ENCODE measurements around the gene DYRK1A. TPM values are rescaled to one million over a fixed set of nuclear protein-coding genes. Genes with fewer than 3 reads are reported as not detected.

The DYRK1A gene
- total and polyA plus RNA-seq, 2 donors from 2014 or later = 14.5 to 78.0 TPM

DNA sequence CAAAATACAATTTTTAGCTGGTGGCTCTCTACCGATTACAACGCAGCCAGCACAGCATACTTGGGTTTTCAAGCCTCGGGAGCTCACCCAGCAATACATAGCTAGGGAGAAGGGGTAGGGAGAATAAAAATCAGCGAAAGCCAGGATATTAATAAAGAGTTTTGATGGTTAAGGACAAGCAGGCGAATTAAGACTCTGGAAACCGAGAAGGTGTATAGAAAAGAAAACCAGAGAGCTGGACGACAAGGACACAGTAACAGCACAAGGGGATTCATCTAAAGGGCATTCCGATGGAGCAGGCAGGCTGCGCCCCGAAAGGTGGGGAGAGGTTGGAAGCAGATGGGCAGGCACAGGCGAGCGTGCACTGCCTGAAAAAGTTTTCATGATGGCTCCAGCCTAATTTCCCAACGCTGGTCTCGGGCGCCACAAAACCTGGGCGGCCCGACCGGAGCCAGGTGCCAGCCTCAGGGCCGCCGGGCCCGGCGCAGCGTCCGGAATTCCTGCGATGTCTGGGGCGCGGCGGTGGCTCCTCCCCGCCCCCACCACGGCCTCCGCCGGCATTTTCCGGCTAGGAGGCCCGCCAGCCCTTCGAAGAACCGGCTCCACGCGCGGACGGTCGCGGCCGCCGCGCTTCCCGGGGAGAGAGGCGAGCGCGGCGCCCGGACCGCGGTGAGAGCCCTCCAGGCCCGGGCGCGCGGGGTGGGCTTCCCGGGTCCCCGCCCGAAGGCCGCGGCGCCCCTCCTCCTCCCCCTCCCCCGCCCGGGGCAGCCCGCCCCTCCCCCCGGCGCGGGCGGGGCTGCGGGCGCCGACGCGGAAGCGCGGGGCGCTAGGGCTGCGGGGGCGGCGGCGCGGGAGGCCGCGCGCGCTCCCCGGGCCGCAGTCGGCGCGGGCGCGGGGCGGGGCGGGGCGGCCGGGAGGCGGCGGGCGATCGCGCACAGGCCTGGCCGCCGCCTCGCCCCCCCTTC, 774 bp upstream of the DYRK1A start:
- H3K36me3 ChIP-seq (ENCODE audit: control insufficient read depth in 2 of 3, insufficient read depth in 3 of 3, low read length in 3 of 3) = no peaks in the 10 kb centered on the region
- intact Hi-C loops (cut with DNase I) = loop anchor here (10.0 kb wide), 1 partner anchor 91 kb away; no protein-coding TSS in a partner anchor

DNA sequence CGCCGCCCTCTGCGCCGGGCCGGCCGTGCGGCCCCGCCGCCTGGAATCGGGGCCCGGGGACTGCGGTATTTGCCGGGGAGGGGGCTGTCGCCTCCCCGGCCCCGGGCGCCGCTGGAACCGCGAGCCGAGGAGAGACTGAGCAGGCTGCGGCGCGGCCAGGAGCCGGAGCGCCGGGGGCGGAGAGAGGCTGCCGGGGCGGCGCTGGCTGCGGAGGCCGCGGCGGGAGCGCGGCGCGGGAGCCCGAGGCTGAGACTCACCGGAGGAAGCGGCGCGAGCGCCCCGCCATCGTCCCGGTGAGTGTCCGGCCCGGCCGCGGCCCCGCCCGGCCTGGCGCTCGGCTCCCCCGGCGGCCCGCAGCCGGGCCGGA, 746 bp downstream of the DYRK1A start:
- Histone ChIP-seq H3K36me3 (ENCODE audit: control insufficient read depth in 2 of 3, insufficient read depth in 3 of 3, low read length in 3 of 3) (no peaks in the 10 kb centered on the region), H3K9ac (ENCODE audit: low read length in 3 of 3) (no peak overlapping the region), H3K27ac (ENCODE audit: low read depth in 2 of 2, low read length in 2 of 2) (peak overlapping the region; percentile 99 to 100), H3K4me1 (ENCODE audit: control insufficient read depth in 2 of 3, insufficient read depth in 2 of 3, low read depth in 1 of 3, low read length in 3 of 3) (peaks cover 5 to 17% (median 6%) of the 10 kb centered on the region in 3 donors), H3K4me3 (ENCODE audit: low read length in 3 of 3) (peak overlapping the region in 1 of 3 donors; percentile 76), H3K27me3 (ENCODE audit: control insufficient read depth, insufficient read depth, low read length) (no peaks in the 10 kb centered on the region), H3K9me3 (ENCODE audit: control insufficient read depth in 2 of 3, insufficient read depth in 1 of 3, low read length in 3 of 3) (no peaks in the 10 kb centered on the region)
- intact Hi-C loops (cut with DNase I) = loop anchor here (10.0 kb wide), 1 partner anchor 93 kb away; no protein-coding TSS in a partner anchor
- TF ChIP-seq, protein P1, sequence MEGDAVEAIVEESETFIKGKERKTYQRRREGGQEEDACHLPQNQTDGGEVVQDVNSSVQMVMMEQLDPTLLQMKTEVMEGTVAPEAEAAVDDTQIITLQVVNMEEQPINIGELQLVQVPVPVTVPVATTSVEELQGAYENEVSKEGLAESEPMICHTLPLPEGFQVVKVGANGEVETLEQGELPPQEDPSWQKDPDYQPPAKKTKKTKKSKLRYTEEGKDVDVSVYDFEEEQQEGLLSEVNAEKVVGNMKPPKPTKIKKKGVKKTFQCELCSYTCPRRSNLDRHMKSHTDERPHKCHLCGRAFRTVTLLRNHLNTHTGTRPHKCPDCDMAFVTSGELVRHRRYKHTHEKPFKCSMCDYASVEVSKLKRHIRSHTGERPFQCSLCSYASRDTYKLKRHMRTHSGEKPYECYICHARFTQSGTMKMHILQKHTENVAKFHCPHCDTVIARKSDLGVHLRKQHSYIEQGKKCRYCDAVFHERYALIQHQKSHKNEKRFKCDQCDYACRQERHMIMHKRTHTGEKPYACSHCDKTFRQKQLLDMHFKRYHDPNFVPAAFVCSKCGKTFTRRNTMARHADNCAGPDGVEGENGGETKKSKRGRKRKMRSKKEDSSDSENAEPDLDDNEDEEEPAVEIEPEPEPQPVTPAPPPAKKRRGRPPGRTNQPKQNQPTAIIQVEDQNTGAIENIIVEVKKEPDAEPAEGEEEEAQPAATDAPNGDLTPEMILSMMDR (IDR thresholded peaks at IDR 0.05; ENCODE audit: borderline replicate concordance, extremely low read depth, insufficient read depth) = no peak
- FAIRE-seq (no peak), DNase-seq (peak in 3 of 5 donors; percentile 18 to 82 (median 54))

More for the DNA sequence above, 774 bp upstream of the DYRK1A start:
- H3K4me3 ChIP-seq (ENCODE audit: low read length in 3 of 3) = peak overlapping the region; percentile 65 to 94 (median 92)
- H3K4me1 ChIP-seq (ENCODE audit: control insufficient read depth in 2 of 3, insufficient read depth in 2 of 3, low read depth in 1 of 3, low read length in 3 of 3) = peaks cover 5 to 16% (median 6%) of the 10 kb centered on the region in 3 donors
- no peaks in the 10 kb centered on the region for H3K9me3 ChIP-seq (ENCODE audit: control insufficient read depth in 2 of 3, insufficient read depth in 1 of 3, low read length in 3 of 3)
- no peaks in the 10 kb centered on the region for H3K27me3 ChIP-seq (ENCODE audit: control insufficient read depth, insufficient read depth, low read length)
- no peak for FAIRE-seq
- TF ChIP-seq, protein P1 (IDR thresholded peaks at IDR 0.05; ENCODE audit: borderline replicate concordance, extremely low read depth, insufficient read depth) = no peak
- H3K27ac ChIP-seq (ENCODE audit: low read depth in 2 of 2, low read length in 2 of 2) = peak overlapping the region; percentile 99 to 100
- peak overlapping the region; percentile 72 to 99 (median 99) for H3K9ac ChIP-seq (ENCODE audit: low read length in 3 of 3)
- DNase-seq = peak; percentile 74 to 92 (median 84)

DNA sequence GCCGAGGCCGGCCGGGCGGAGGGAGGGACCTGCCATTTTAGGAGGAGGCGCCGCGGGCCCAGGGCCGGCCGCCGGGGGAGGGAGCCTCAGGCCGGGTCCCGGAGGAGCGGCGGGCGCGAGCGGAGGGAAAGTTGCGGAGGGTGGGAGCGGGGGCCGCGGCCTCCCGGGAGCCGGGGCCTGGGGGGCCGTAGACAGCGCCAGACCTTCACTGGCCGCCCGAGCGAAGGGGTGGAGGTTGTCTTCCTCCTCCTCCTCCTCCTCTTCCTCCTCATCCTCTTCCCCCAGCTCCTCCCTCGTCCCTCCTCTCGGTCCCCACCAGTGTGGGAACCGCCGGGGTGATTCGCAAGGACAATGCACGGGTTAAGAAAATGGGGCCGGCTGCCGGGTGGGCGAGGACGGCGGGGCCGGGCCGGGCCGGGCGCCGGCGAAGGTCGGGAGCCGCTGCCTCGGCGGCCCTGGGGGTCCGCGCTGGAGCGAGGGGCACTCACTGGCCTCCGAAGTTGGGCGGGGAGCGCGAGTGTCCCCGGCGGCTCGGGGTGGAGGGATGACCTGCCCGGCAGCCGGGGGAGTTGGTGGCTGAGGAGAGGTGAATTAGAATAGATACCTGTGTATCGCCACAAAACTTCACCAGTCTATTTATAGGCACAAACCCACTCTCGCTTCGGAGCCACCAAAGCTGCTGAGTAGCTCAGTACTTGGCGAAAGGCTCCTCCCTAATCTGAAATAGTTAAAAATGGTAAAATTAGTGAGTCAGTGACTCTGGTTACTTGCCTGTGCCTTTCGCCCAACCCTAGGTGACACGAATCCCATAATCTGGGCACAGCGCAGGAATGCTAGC, 1.3 kb downstream of the DYRK1A start:
- TF ChIP-seq, protein P1 (IDR thresholded peaks at IDR 0.05; ENCODE audit: borderline replicate concordance, extremely low read depth, insufficient read depth) = no peak
- Histone ChIP-seq H3K36me3 (ENCODE audit: control insufficient read depth in 2 of 3, insufficient read depth in 3 of 3, low read length in 3 of 3) (no peaks in the 10 kb centered on the region), H3K9ac (ENCODE audit: low read length in 3 of 3) (peak overlapping the region; percentile 5 to 79 (median 69)), H3K9me3 (ENCODE audit: control insufficient read depth in 2 of 3, insufficient read depth in 1 of 3, low read length in 3 of 3) (no peaks in the 10 kb centered on the region), H3K4me1 (ENCODE audit: control insufficient read depth in 2 of 3, insufficient read depth in 2 of 3, low read depth in 1 of 3, low read length in 3 of 3) (peaks cover 5 to 21% (median 8%) of the 10 kb centered on the region in 3 donors), H3K27me3 (ENCODE audit: control insufficient read depth, insufficient read depth, low read length) (no peaks in the 10 kb centered on the region), H3K27ac (ENCODE audit: low read depth in 2 of 2, low read length in 2 of 2) (peak overlapping the region; percentile 99 to 100), H3K4me3 (ENCODE audit: low read length in 3 of 3) (peak overlapping the region; percentile 74 to 90 (median 81))
- DNase-seq (peak; percentile 21 to 88 (median 69)), FAIRE-seq (no peak)
- intact Hi-C loops (cut with DNase I) = loop anchor here (10.0 kb wide), 1 partner anchor 93 kb away; no protein-coding TSS in a partner anchor

All from kidney (tissue), 14 donors.